GM12875 (cell line): Measurements from ENCODE around the gene FBXL17.

ENCODE experiments used
- H3K4me3 ChIP-seq: one replicate; pipeline ENCODE4 v1.5.1; 2011; ENCODE audit warnings: low read depth, low read length, control low read depth
- CTCF ChIP-seq: IDR thresholded peaks from 2 replicates; pipeline ENCODE4 v1.5.1; 2011; ENCODE audit warnings: low read depth, mild to moderate bottlenecking, control low read depth, inconsistent platforms, low read length, moderate library complexity, borderline replicate concordance; ENCODE audit not compliant: insufficient read depth

Gene FBXL17

GRCh38 chr5:108361239-108361638 is 20.7 kb downstream of the FBXL17 start:
- no peak for TF ChIP-seq CTCF

GRCh38 chr5:108360280-108360679 is 21.6 kb downstream of the FBXL17 start:
- no peak for TF ChIP-seq CTCF
- H3K4me3 ChIP-seq = no peak overlapping the region

More at GRCh38 chr5:108361239-108361638, 20.7 kb downstream of the FBXL17 start:
- no peak overlapping the region for H3K4me3 ChIP-seq

GRCh38 chr5:108356286-108356685 is 25.6 kb downstream of the FBXL17 start:
- no peak for TF ChIP-seq CTCF
- no peak overlapping the region for H3K4me3 ChIP-seq

- no peak for TF ChIP-seq CTCF
These were observed 28.8 kb downstream of the FBXL17 start for GRCh38 chr5:108353087-108353486.

GRCh38 chr5:108345541-108346171 is 36.2 kb downstream of the FBXL17 start:
- no peak overlapping the region for H3K4me3 ChIP-seq
- TF ChIP-seq CTCF = no peak

More at GRCh38 chr5:108353087-108353486, 28.8 kb downstream of the FBXL17 start:
- H3K4me3 ChIP-seq = no peak overlapping the region

- H3K4me3 ChIP-seq = no peak overlapping the region
- TF ChIP-seq CTCF = no peak
These were observed 37.6 kb downstream of the FBXL17 start for GRCh38 chr5:108344103-108344822.

- TF ChIP-seq CTCF = no peak
- H3K4me3 ChIP-seq = no peak overlapping the region
These were observed 40.0 kb downstream of the FBXL17 start for GRCh38 chr5:108341866-108342265.
